Adrenal gland (tissue), 12 donors: ENCODE measurements around the gene ARSI. TPM values are rescaled to one million over a fixed set of nuclear protein-coding genes. Genes with fewer than 3 reads are reported as not detected.

Experiments
- DNase-seq, 7 donors: peaks; one replicate each; pipeline ENCODE4 v3.0.0-alpha.2; 2019 to 2020
- H3K27ac ChIP-seq, 5 donors: fragments of 200-600 bp; sonication (generic) in 4 of 5; 1 replicate in 3 of 5; 2 replicates in 2 of 5; pipeline versions ENCODE4 v1.5.1 to v1.8.0; 2016 to 2020; ENCODE audit warnings: mild to moderate bottlenecking in 1 of 5
- H3K27me3 ChIP-seq: fragments of 200-600 bp; 2 replicates; pipeline ENCODE4 v1.8.0; 2021
- H3K36me3 ChIP-seq, 2 donors: fragments of 200-600 bp; replicated peaks in 1 of 2; 1 replicate in 1 of 2; 2 replicates in 1 of 2; pipeline versions ENCODE4 v1.5.1 to v1.8.0; 2018 to 2022
- H3K4me1 ChIP-seq, 2 donors: fragments of 200-600 bp; replicated peaks in 1 of 2; 1 replicate in 1 of 2; 2 replicates in 1 of 2; pipeline versions ENCODE4 v1.5.1 to v1.8.0; 2018 to 2021
- H3K4me3 ChIP-seq, 4 donors: fragments of 200-600 bp; sonication (generic) in 3 of 4; one replicate each; pipeline ENCODE4 v1.5.1; 2016 to 2018
- H3K9me3 ChIP-seq, 3 donors: fragments of 200-600 bp; sonication (generic) in 1 of 3; replicated peaks in 1 of 3; 1 replicate in 2 of 3; 2 replicates in 1 of 3; pipeline versions ENCODE4 v1.5.1 to v1.8.0; 2016 to 2021
- CTCF ChIP-seq, 6 experiments: fragments of 450-650 bp in 4 of 6; fragments of 200-600 bp in 2 of 6; sonication (generic) in 1 of 6; IDR thresholded peaks; 1 replicate in 5 of 6; 2 replicates in 1 of 6; pipeline versions ENCODE4 v1.5.1 to v1.8.0; 2016 to 2021; ENCODE audit warnings: antibody characterized with exemption in 6 of 6, mild to moderate bottlenecking in 2 of 6, moderate library complexity in 1 of 6
- POLR2A ChIP-seq, 2 donors: fragments of 450-650 bp; IDR thresholded peaks; one replicate each; pipeline ENCODE4 v1.6.1; 2017; ENCODE audit warnings: antibody characterized with exemption in 2 of 2, mild to moderate bottlenecking in 2 of 2, moderate library complexity in 1 of 2
- WGBS, 4 donors: extraction: QIAGEN DNeasy Blood & Tissue Kit in 2 of 4; methylation state at CpG; one replicate each; pipeline versions ENCODE4 v1.1.5 to v1.1.7; 2013 to 2017; 5-methylcytosine and 5-hydroxymethylcytosine counted together
- intact Hi-C, 2 donors: fragments of 100-400 bp; cut with DNase I; formaldehyde crosslinking; loops; one replicate each; pipeline versions ENCODE4 v1.14.1 to v1.15.0; 2022 to 2023
- polyA plus RNA-seq, 3 donors: library from polyadenylated mRNA; stranded (reverse); fragments of 200-250 nt in 2 of 3; fragments of 350-450 nt in 1 of 3; fragmentation: Illumina TruSeq in 1 of 3; extraction: RNeasy Lipid Tissue Mini Kit (QIAGEN cat#74804) in 1 of 3; gene quantifications; one replicate each; pipeline ENCODE4 v1.2.3, GENCODE V29; 2013 to 2014
- total RNA-seq, 9 donors: library from RNA; depleted of rRNA in 4 of 9; stranded (reverse); fragments of >200 nt in 4 of 9; fragments of 120-200 nt in 1 of 9; fragmentation: NEBNext Ultra II Directional in 1 of 9; extraction: Animal tissue kit (Norgen Biotek cat#: 25700) in 1 of 9; gene quantifications; one replicate each; pipeline versions ENCODE4 v1.1.0 to v1.2.4, GENCODE V29; 2013 to 2023
- donor health status: healthy with polysubstance abuse.
- donor health status: Bipolar disorder and iron deficiency.
- donor health status: DM: yes; HTN: yes; CAD: no.
- donor health status: DM: no; HTN: no; CAD: no.
- donor health status: DM: no; HTN: no; CAD: no.
- donor health status: DM: yes; HTN: yes; CAD: no.

ARSI gene
- total and polyA plus RNA-seq, 12 donors = 0.12 to 0.96 (median 0.39) TPM; not detected in 2

DNA sequence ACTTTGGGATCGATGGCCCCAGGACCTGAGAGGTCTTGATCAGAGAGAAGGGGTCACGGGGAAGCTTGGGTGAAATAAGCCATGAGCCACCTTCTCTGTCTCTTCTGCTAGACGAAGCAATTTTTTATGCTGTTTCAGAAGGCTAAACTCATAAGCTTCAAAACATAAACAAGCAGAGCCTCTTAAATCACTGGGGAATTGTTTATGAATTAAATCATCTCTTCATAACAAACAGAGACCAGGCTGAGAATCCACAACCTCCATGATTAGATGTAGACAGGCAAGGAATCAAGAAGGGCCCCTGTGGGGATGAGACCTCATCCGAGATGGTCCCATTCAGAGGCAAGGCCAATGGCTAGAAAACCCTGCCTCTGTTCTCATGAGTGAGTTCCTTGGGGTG is 33.1 kb upstream of the ARSI start:
- Histone ChIP-seq H3K27me3 (no peaks in the 10 kb centered on the region), H3K4me3 (no peak overlapping the region), H3K27ac (no peak overlapping the region), H3K36me3 (no peaks in the 10 kb centered on the region), H3K9me3 (no peaks in the 10 kb centered on the region), H3K4me1 (no peaks in the 10 kb centered on the region)
- intact Hi-C loops = no loop called here
- DNase-seq = no peak
- whole genome bisulfite sequencing, 4 donors = 80 to 90% (median 86%) methylated on average over 4 of the region's 4 CpGs
- TF ChIP-seq CTCF (IDR thresholded peaks at IDR 0.05) (no peak), POLR2A (IDR thresholded peaks at IDR 0.05) (no peak)

GRCh38 chr5:150333400-150333799 is 30.7 kb upstream of the ARSI start:
- DNase-seq = no peak
- H3K4me3 ChIP-seq = no peak overlapping the region
- no peak for TF ChIP-seq POLR2A (IDR thresholded peaks at IDR 0.05)
- no peak for TF ChIP-seq CTCF (IDR thresholded peaks at IDR 0.05)
- H3K4me1 ChIP-seq = no peaks in the 10 kb centered on the region
- no peaks in the 10 kb centered on the region for H3K27me3 ChIP-seq
- no peaks in the 10 kb centered on the region for H3K36me3 ChIP-seq
- H3K27ac ChIP-seq = no peak overlapping the region
- H3K9me3 ChIP-seq = no peaks in the 10 kb centered on the region
- intact Hi-C loops = no loop called here
- 71 to 81% (median 79%) methylated on average over 5 of the region's 5 CpGs for WGBS, 4 donors

DNA sequence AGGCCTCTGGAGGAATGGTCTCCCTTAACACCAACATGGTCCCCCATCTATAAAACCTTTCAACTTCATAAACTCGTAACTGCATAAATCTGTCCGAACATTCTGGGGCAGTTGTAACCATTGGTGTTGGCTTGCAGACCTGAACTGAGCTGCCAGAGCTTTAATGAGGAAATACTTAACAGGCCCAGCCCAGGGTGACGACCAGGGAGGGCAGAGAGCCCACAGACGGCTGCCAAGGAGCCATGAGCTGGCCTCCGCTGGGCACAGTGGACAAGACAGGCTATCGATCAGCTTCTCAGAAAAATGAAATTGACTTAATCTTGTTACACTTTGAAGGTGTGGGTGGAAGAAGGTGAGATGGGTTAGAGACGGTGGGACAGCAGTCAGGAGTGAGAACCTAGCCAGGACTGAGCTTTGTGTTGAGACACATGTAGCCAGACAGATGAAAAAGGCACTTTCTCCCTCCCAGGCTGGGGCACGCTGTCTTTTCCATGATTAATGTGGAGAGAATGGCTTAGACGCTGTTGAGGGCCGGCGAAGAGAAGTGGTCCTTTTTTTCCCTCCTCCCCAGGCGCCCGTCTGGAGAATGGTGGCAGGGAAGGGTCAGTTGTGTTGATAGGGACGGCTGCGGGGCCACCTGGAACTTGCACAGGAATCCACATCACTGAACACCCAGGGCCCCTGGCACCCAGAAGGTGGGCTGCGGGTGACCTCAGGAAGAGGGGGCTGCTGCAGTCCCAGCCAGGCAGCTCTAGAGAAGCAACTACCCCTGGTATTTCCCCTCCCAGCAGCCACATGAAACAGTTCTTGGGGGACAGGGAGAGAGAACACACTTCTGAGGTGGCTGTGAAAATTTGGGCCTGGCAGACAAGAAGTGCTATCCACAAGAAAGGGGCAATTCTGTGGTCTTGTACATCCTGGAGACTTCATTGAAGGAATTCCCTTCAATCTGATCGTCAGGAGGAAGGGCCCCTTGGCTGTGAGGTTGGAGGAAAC is 27.5 kb upstream of the ARSI start:
- Histone ChIP-seq H3K27ac (no peak overlapping the region), H3K4me3 (no peak overlapping the region), H3K9me3 (no peaks in the 10 kb centered on the region), H3K27me3 (no peaks in the 10 kb centered on the region), H3K36me3 (no peaks in the 10 kb centered on the region), H3K4me1 (no peaks in the 10 kb centered on the region)
- WGBS, 4 donors = 87 to 89% (median 88%) methylated on average over 15 to 17 of the region's 17 CpGs
- no peak for DNase-seq
- intact Hi-C loops = no loop called here
- TF ChIP-seq CTCF (IDR thresholded peaks at IDR 0.05) (no peak), POLR2A (IDR thresholded peaks at IDR 0.05) (no peak)

- Histone ChIP-seq H3K27me3 (no peaks in the 10 kb centered on the region), H3K27ac (no peak overlapping the region), H3K4me1 (no peaks in the 10 kb centered on the region), H3K36me3 (no peaks in the 10 kb centered on the region), H3K4me3 (no peak overlapping the region), H3K9me3 (no peaks in the 10 kb centered on the region)
- no peak for DNase-seq
- intact Hi-C loops = no loop called here
- TF ChIP-seq POLR2A (IDR thresholded peaks at IDR 0.05) (no peak), CTCF (IDR thresholded peaks at IDR 0.05) (no peak)
- 56 to 70% (median 58%) methylated on average over 2 of the region's 2 CpGs for WGBS, 4 donors
Observed at GRCh38 chr5:150329038-150329437, 26.3 kb upstream of the ARSI start.
